SK-N-SH (cell line): ENCODE data around the gene OR4D1. TPM values are rescaled to one million over a fixed set of nuclear protein-coding genes. Genes with fewer than 3 reads are reported as not detected.

Experiments used
- CTCF ChIA-PET: fragments of 300-600, 350-600 bp; formaldehyde crosslinking; extraction: SDS; loops from one replicate; lab custom pipeline; 2021; lab: Yijun Ruan, JAX
- POLR2A ChIA-PET: fragments of 350-600 bp; sonication (Branson Sonifier 250); formaldehyde crosslinking; extraction: SDS; loops from one replicate; lab custom pipeline; 2020; ENCODE audit warnings: antibody characterized with exemption, inconsistent platforms; lab: Yijun Ruan, JAX
- DNase-seq: peaks from one replicate; pipeline ENCODE4 v3.0.0; 2012
- H2AFZ ChIP-seq: fragments of 200-600 bp; sonication (generic); 2 replicates; pipeline ENCODE4 v1.8.1; 2016; ENCODE audit warnings: antibody characterized with exemption, mild to moderate bottlenecking, low read depth
- H3F3A ChIP-seq: fragments of 200-600 bp; sonication (generic); replicated peaks from 2 replicates; pipeline ENCODE3; 2016; ENCODE audit warnings: antibody characterized with exemption, mild to moderate bottlenecking; ENCODE audit not compliant: insufficient read depth
- H3K27ac ChIP-seq, 2 experiments: fragments of 200-500 bp in 1 of 2; fragments of 200-600 bp in 1 of 2; sonication (Bioruptor generic) in 1 of 2; sonication (generic), shearing (Covaris generic) in 1 of 2; 2 replicates each; pipeline versions ENCODE4 v1.5.1 to v1.6.1; 2014 to 2016; ENCODE audit warnings: low read depth in 2 of 2, inconsistent platforms in 1 of 2, low read length in 1 of 2, mild to moderate bottlenecking in 1 of 2, mixed read lengths in 1 of 2
- H3K27me3 ChIP-seq: fragments of 200-600 bp; sonication (generic), shearing (Covaris generic); 2 replicates; pipeline ENCODE4 v1.6.1; 2016; ENCODE audit warnings: mixed run types; ENCODE audit not compliant: insufficient read depth
- H3K36me3 ChIP-seq, 2 experiments: fragments of 200-500 bp in 1 of 2; fragments of 200-600 bp in 1 of 2; sonication (Bioruptor generic) in 1 of 2; sonication (generic) in 1 of 2; replicated peaks in 1 of 2; 2 replicates each; pipeline versions ENCODE3 to v1.5.1; 2014 to 2016; ENCODE audit warnings: low read length in 1 of 2, mild to moderate bottlenecking in 1 of 2; ENCODE audit not compliant: insufficient read depth in 2 of 2, control insufficient read depth in 1 of 2
- H3K4me1 ChIP-seq, 2 experiments: fragments of 200-500 bp in 1 of 2; fragments of 200-600 bp in 1 of 2; sonication (Bioruptor generic) in 1 of 2; sonication (generic), shearing (Covaris generic) in 1 of 2; 2 replicates each; pipeline versions ENCODE4 v1.5.1 to v1.6.1; 2014 to 2016; ENCODE audit warnings: low read depth in 1 of 2, low read length in 1 of 2, mixed run types in 1 of 2; ENCODE audit not compliant: insufficient read depth in 2 of 2, control insufficient read depth in 1 of 2
- H3K4me2 ChIP-seq: fragments of 200-600 bp; sonication (generic), shearing (Covaris generic); 2 replicates; pipeline ENCODE4 v1.6.1; 2017; ENCODE audit warnings: mixed run types
- H3K4me3 ChIP-seq, 2 experiments: fragments of 200-500 bp in 1 of 2; fragments of 200-600 bp in 1 of 2; sonication (Bioruptor generic) in 1 of 2; sonication (generic), shearing (Covaris generic) in 1 of 2; 2 replicates each; pipeline versions ENCODE4 v1.5.1 to v1.8.1; 2014 to 2016; ENCODE audit warnings: low read depth in 2 of 2, inconsistent platforms in 1 of 2, low read length in 1 of 2, mild to moderate bottlenecking in 1 of 2, mixed read lengths in 1 of 2, moderate library complexity in 1 of 2
- H3K79me2 ChIP-seq: fragments of 200-600 bp; sonication (generic); 2 replicates; pipeline ENCODE4 v1.8.1; 2017; ENCODE audit warnings: mild to moderate bottlenecking; ENCODE audit not compliant: insufficient read depth
- H3K9ac ChIP-seq: fragments of 200-600 bp; sonication (generic); 2 replicates; pipeline ENCODE4 v1.6.1; 2017; ENCODE audit warnings: mixed run types
- H3K9me2 ChIP-seq: fragments of 200-600 bp; sonication (generic); 2 replicates; pipeline ENCODE4 v1.6.1; 2017; ENCODE audit warnings: mixed run types
- H3K9me3 ChIP-seq: fragments of 200-600 bp; sonication (generic); 2 replicates; pipeline ENCODE4 v1.6.1; 2017; ENCODE audit warnings: mixed run types, mild to moderate bottlenecking, moderate library complexity
- H4K20me1 ChIP-seq: fragments of 200-600 bp; sonication (generic); 2 replicates; pipeline ENCODE4 v1.6.1; 2017; ENCODE audit warnings: mild to moderate bottlenecking, mixed run types; ENCODE audit not compliant: insufficient read depth
- CHD2 ChIP-seq: fragments of 150-350 bp; IDR thresholded peaks from 2 replicates; pipeline ENCODE4 v1.6.1; 2018; ENCODE audit warnings: low read length; ENCODE audit not compliant: partially characterized antibody
- ELF1 ChIP-seq: IDR thresholded peaks from 2 replicates; pipeline ENCODE4 v1.4.0; 2012
- FOSL2 ChIP-seq: IDR thresholded peaks from 2 replicates; pipeline ENCODE4 v1.4.0; 2012; ENCODE audit warnings: low read depth, mild to moderate bottlenecking, moderate library complexity, borderline replicate concordance
- POLR2AphosphoS5 ChIP-seq: IDR thresholded peaks from 2 replicates; pipeline ENCODE4 v1.6.1; 2012; ENCODE audit warnings: low read depth, low read length
- RCOR1 ChIP-seq: fragments of 150-350 bp; IDR thresholded peaks from 2 replicates; pipeline ENCODE4 v1.6.1; 2017; ENCODE audit warnings: antibody characterized with exemption, low read length
- RXRA ChIP-seq: IDR thresholded peaks from 2 replicates; pipeline ENCODE4 v1.4.0; 2012; ENCODE audit warnings: low read depth, mild to moderate bottlenecking, borderline replicate concordance
- TEAD4 ChIP-seq: IDR thresholded peaks from 2 replicates; pipeline ENCODE4 v1.4.0; 2012; ENCODE audit warnings: mild to moderate bottlenecking, borderline replicate concordance; ENCODE audit not compliant: insufficient read depth
- YY1 ChIP-seq: IDR thresholded peaks from 2 replicates; pipeline ENCODE4 v1.4.0; 2012; ENCODE audit warnings: low read depth, mild to moderate bottlenecking
- WGBS: methylation state at CpG from one replicate; pipeline ENCODE4 v1.1.6; 2017; ENCODE audit warnings: low lambda C conversion rate; 5-methylcytosine and 5-hydroxymethylcytosine counted together
- polyA plus RNA-seq, 3 experiments: library from polyadenylated mRNA; depleted of rRNA; stranded (reverse); fragments of >200 nt; gene quantifications; 2 replicates each; pipeline ENCODE4 v1.2.3, GENCODE V29; 2012
- TF ChIP-seq, protein P1 (sequence below): IDR thresholded peaks from 2 replicates; pipeline ENCODE4 v1.4.0; 2012; ENCODE audit warnings: low read depth, borderline replicate concordance
- TF ChIP-seq, protein P2 (sequence below): IDR thresholded peaks from 2 replicates; pipeline ENCODE4; 2012
- TF ChIP-seq, protein P3 (sequence below): IDR thresholded peaks from 2 replicates; pipeline ENCODE4 v1.4.0; 2012; ENCODE audit warnings: low read depth
- TF ChIP-seq, protein P4 (sequence below): fragments of 150-350 bp; IDR thresholded peaks from 2 replicates; pipeline ENCODE4 v1.6.1; 2016; ENCODE audit warnings: mild to moderate bottlenecking, low read depth, low read length
- TF ChIP-seq, protein P5 (sequence below): IDR thresholded peaks from 2 replicates; pipeline ENCODE4 v1.6.1; 2012; ENCODE audit warnings: mild to moderate bottlenecking, low read depth, low read length, moderate library complexity

The OR4D1 gene
- polyA plus RNA-seq, 1 of the 3 experiments (the other 2 are of a cell fraction), result not detected

DNA sequence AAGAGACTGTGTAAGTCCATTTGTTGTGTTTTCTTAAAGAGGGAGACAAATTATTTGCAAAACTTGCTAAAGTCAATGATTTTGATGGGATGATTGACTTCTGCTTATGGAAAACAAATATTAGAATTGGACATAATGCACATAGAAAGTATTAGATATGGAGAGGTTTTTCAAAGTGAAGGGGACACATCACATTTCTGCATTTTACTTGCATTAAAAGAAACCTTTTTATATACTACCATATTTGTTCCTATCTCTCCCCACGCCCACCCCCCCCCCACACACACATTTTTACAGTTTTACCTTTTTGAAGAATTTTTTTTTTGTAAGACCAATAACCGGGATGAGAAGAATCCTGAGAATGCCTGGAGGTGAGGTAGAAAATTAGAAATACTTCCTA lies 10.0 kb downstream of the OR4D1 start:
- TF ChIP-seq CHD2, result no peak
- TF ChIP-seq FOSL2, result no peak
- no peak for TF ChIP-seq ELF1
- no peak for TF ChIP-seq TEAD4
- TF ChIP-seq, protein P1, sequence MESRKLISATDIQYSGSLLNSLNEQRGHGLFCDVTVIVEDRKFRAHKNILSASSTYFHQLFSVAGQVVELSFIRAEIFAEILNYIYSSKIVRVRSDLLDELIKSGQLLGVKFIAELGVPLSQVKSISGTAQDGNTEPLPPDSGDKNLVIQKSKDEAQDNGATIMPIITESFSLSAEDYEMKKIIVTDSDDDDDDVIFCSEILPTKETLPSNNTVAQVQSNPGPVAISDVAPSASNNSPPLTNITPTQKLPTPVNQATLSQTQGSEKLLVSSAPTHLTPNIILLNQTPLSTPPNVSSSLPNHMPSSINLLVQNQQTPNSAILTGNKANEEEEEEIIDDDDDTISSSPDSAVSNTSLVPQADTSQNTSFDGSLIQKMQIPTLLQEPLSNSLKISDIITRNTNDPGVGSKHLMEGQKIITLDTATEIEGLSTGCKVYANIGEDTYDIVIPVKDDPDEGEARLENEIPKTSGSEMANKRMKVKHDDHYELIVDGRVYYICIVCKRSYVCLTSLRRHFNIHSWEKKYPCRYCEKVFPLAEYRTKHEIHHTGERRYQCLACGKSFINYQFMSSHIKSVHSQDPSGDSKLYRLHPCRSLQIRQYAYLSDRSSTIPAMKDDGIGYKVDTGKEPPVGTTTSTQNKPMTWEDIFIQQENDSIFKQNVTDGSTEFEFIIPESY, result no peak
- TF ChIP-seq, protein P2, sequence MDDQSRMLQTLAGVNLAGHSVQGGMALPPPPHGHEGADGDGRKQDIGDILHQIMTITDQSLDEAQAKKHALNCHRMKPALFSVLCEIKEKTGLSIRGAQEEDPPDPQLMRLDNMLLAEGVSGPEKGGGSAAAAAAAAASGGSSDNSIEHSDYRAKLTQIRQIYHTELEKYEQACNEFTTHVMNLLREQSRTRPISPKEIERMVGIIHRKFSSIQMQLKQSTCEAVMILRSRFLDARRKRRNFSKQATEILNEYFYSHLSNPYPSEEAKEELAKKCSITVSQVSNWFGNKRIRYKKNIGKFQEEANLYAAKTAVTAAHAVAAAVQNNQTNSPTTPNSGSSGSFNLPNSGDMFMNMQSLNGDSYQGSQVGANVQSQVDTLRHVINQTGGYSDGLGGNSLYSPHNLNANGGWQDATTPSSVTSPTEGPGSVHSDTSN, result no peak
- no peak for TF ChIP-seq POLR2AphosphoS5
- no peak for TF ChIP-seq RXRA
- TF ChIP-seq, protein P3, sequence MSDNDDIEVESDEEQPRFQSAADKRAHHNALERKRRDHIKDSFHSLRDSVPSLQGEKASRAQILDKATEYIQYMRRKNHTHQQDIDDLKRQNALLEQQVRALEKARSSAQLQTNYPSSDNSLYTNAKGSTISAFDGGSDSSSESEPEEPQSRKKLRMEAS, result no peak
- TF ChIP-seq RCOR1, result no peak
- TF ChIP-seq, protein P4, sequence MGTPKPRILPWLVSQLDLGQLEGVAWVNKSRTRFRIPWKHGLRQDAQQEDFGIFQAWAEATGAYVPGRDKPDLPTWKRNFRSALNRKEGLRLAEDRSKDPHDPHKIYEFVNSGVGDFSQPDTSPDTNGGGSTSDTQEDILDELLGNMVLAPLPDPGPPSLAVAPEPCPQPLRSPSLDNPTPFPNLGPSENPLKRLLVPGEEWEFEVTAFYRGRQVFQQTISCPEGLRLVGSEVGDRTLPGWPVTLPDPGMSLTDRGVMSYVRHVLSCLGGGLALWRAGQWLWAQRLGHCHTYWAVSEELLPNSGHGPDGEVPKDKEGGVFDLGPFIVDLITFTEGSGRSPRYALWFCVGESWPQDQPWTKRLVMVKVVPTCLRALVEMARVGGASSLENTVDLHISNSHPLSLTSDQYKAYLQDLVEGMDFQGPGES, result no peak
- ChIA-PET POLR2A (no interaction called here), CTCF (interaction anchor here (1.2 to 2.6 kb wide), 3 partner anchors 14 to 91 kb away, joined by 3 to 7 read pairs (median 6); no protein-coding TSS in a partner anchor)
- Histone ChIP-seq H3K4me3 (no peak overlapping the region), H4K20me1 (no peaks in the 10 kb centered on the region), H3K27ac (no peak overlapping the region), H3F3A (no peaks in the 10 kb centered on the region), H3K9ac (no peak overlapping the region), H2AFZ (no peak overlapping the region), H3K9me3 (no peaks in the 10 kb centered on the region), H3K36me3 (no peaks in the 10 kb centered on the region), H3K4me1 (peaks cover 0 to 5% of the 10 kb centered on the region in 2 experiments; a peak in 1 of 4 replicates), H3K4me2 (no peak overlapping the region), H3K79me2 (no peaks in the 10 kb centered on the region), H3K9me2 (no peaks in the 10 kb centered on the region), H3K27me3 (peaks cover 43% of the 10 kb centered on the region)
- no peak for DNase-seq
- WGBS, result 16% methylated on average over 2 of the region's 2 CpGs

DNA sequence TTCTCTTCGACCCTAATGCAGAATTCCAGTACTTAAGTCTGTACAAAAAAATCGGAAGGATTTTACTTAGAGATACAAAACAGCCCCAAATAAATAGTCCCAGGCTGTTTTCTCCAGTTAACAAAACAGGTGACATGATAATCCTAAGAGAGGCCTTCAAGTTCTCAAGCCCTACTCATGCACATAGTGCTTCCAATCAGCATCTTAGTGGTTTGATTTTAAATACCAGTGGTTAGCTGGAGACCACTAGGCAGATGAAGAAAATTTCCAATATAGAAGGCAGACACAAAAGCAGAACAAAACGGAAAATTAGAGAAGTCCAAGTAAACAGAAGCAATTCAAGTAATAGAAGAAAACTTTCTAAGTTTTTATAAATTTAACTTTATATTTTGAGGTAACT lies 13.4 kb downstream of the OR4D1 start:
- Histone ChIP-seq H3K9ac (no peak overlapping the region), H3K79me2 (no peaks in the 10 kb centered on the region), H3K36me3 (no peaks in the 10 kb centered on the region), H3K9me3 (no peaks in the 10 kb centered on the region), H3K4me3 (no peak overlapping the region), H3K4me1 (peaks cover 0 to 5% of the 10 kb centered on the region in 2 experiments; a peak in 1 of 4 replicates), H3K27me3 (peaks cover 15% of the 10 kb centered on the region; the same call in 1 of the 2 replicates), H3K4me2 (no peak overlapping the region), H3K9me2 (no peaks in the 10 kb centered on the region), H4K20me1 (no peaks in the 10 kb centered on the region), H3F3A (no peaks in the 10 kb centered on the region), H3K27ac (no peak overlapping the region), H2AFZ (no peak overlapping the region)
- WGBS, result 13% methylated on average over 3 of the region's 3 CpGs
- CTCF ChIA-PET, result interaction anchor here (0.6 to 1.5 kb wide), 3 partner anchors 9 to 49 kb away, joined by 3 to 5 read pairs (median 3); no protein-coding TSS in a partner anchor
- TF ChIP-seq, protein P2, result no peak
- TF ChIP-seq, protein P5, sequence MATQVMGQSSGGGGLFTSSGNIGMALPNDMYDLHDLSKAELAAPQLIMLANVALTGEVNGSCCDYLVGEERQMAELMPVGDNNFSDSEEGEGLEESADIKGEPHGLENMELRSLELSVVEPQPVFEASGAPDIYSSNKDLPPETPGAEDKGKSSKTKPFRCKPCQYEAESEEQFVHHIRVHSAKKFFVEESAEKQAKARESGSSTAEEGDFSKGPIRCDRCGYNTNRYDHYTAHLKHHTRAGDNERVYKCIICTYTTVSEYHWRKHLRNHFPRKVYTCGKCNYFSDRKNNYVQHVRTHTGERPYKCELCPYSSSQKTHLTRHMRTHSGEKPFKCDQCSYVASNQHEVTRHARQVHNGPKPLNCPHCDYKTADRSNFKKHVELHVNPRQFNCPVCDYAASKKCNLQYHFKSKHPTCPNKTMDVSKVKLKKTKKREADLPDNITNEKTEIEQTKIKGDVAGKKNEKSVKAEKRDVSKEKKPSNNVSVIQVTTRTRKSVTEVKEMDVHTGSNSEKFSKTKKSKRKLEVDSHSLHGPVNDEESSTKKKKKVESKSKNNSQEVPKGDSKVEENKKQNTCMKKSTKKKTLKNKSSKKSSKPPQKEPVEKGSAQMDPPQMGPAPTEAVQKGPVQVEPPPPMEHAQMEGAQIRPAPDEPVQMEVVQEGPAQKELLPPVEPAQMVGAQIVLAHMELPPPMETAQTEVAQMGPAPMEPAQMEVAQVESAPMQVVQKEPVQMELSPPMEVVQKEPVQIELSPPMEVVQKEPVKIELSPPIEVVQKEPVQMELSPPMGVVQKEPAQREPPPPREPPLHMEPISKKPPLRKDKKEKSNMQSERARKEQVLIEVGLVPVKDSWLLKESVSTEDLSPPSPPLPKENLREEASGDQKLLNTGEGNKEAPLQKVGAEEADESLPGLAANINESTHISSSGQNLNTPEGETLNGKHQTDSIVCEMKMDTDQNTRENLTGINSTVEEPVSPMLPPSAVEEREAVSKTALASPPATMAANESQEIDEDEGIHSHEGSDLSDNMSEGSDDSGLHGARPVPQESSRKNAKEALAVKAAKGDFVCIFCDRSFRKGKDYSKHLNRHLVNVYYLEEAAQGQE, result no peak
- no peak for TF ChIP-seq YY1
- DNase-seq, result no peak
- POLR2A ChIA-PET, result no interaction called here
